Fibroblast of lung (primary cell): ENCODE results near the gene PLA2G3. TPM values are rescaled to one million over a fixed set of nuclear protein-coding genes. Genes with fewer than 3 reads are reported as not detected.

Source experiments
- DNase-seq, 2 donors: peaks; one replicate each; pipeline versions ENCODE4 v3.0.0 to v3.0.0-alpha.2; 2010; ENCODE audit warnings: low read depth in 2 of 2
- H2AFZ ChIP-seq: 2 replicates; pipeline ENCODE4 v1.5.1; 2012; ENCODE audit warnings: low read length, control low read depth, inconsistent platforms
- H3K27ac ChIP-seq: 2 replicates; pipeline ENCODE4 v1.5.1; 2011; ENCODE audit warnings: low read length, control low read depth; ENCODE audit not compliant: insufficient read depth
- H3K27me3 ChIP-seq: 2 replicates; pipeline ENCODE4 v1.5.1; 2011; ENCODE audit warnings: mild to moderate bottlenecking, low read length; ENCODE audit not compliant: control insufficient read depth, insufficient read depth
- H3K36me3 ChIP-seq: 2 replicates; pipeline ENCODE4 v1.5.1; 2011; ENCODE audit warnings: low read length; ENCODE audit not compliant: control insufficient read depth, insufficient read depth
- H3K4me1 ChIP-seq: 2 replicates; pipeline ENCODE4 v1.5.1; 2011; ENCODE audit warnings: low read length; ENCODE audit not compliant: control insufficient read depth, insufficient read depth; ENCODE audit errors: extremely low read depth
- H3K4me2 ChIP-seq: 2 replicates; pipeline ENCODE4 v1.5.1; 2011; ENCODE audit warnings: low read length, control low read depth; ENCODE audit not compliant: insufficient read depth; ENCODE audit errors: extremely low read depth
- H3K4me3 ChIP-seq, 4 experiments: fragments of 200-600 bp in 1 of 4; sonication (generic) in 1 of 4; replicated peaks in 1 of 4; 2 replicates each; pipeline ENCODE4 v1.5.1; 2011 to 2016; ENCODE audit warnings: low read length in 4 of 4, low read depth in 3 of 4, mild to moderate bottlenecking in 3 of 4, control low read depth in 2 of 4, inconsistent platforms in 1 of 4, mixed read lengths in 1 of 4; ENCODE audit not compliant: insufficient read depth in 1 of 4; ENCODE audit errors: control extremely low read depth in 1 of 4
- H3K79me2 ChIP-seq: 2 replicates; pipeline ENCODE4 v1.5.1; 2012; ENCODE audit warnings: mild to moderate bottlenecking, low read length, inconsistent platforms; ENCODE audit not compliant: control insufficient read depth, insufficient read depth
- H3K9ac ChIP-seq: 2 replicates; pipeline ENCODE4 v1.5.1; 2011; ENCODE audit warnings: mild to moderate bottlenecking, low read length, control low read depth; ENCODE audit not compliant: insufficient read depth
- H3K9me3 ChIP-seq: 2 replicates; pipeline ENCODE4 v1.5.1; 2012; ENCODE audit warnings: low read depth, low read length; ENCODE audit not compliant: control insufficient read depth, insufficient read depth
- H4K20me1 ChIP-seq: 2 replicates; pipeline ENCODE4 v1.5.1; 2011; ENCODE audit warnings: low read length; ENCODE audit not compliant: control insufficient read depth, insufficient read depth; ENCODE audit errors: extremely low read depth
- EZH2 ChIP-seq: IDR thresholded peaks from 2 replicates; pipeline ENCODE4 v1.5.1; 2012; ENCODE audit warnings: low read length, control low read depth, mild to moderate bottlenecking; ENCODE audit errors: missing control alignments
- polyA plus RNA-seq, 2 donors: library from polyadenylated mRNA; depleted of rRNA in 1 of 2; stranded (reverse) in 1 of 2; unstranded in 1 of 2; fragments of >200 nt; gene quantifications; 2 replicates each; pipeline ENCODE4 v1.2.1, GENCODE V29; 2011 to 2012; ENCODE audit warnings: missing spikeins in 1 of 2
- total RNA-seq: library from RNA; depleted of rRNA; stranded (reverse); fragments of >200 nt; gene quantifications from 2 replicates; pipeline ENCODE4 v1.2.1, GENCODE V29; 2014
- TF ChIP-seq, protein P1 (sequence below), 2 donors: IDR thresholded peaks in 1 of 2; conservative IDR thresholded peaks in 1 of 2; 1 replicate in 1 of 2; 2 replicates in 1 of 2; pipeline ENCODE4 v1.5.1; 2011 to 2012; ENCODE audit warnings: low read length in 2 of 2, control low read depth in 1 of 2, inconsistent platforms in 1 of 2, low read depth in 1 of 2, mild to moderate bottlenecking in 1 of 2

Gene PLA2G3
- total and polyA plus RNA-seq, 2 donors (not counting 1 experiment from before 2014, with no cell fraction given): 0.18 to 0.33 TPM

GRCh38 chr22:31087744-31088215, 52.5 kb downstream of the PLA2G3 start:
- Histone ChIP-seq H3K27me3 (no peaks in the 10 kb centered on the region), H4K20me1 (no peaks in the 10 kb centered on the region), H3K4me1 (peaks cover 21% of the 10 kb centered on the region), H3K9me3 (no peaks in the 10 kb centered on the region), H3K4me3 (no peak overlapping the region), H3K79me2 (peaks cover 72% of the 10 kb centered on the region), H3K4me2 (no peak overlapping the region), H3K9ac (peak overlapping the region; percentile 23), H3K36me3 (peaks cover 68% of the 10 kb centered on the region), H2AFZ (no peak overlapping the region), H3K27ac (no peak overlapping the region)
- no peak for TF ChIP-seq EZH2
- TF ChIP-seq, protein P1, sequence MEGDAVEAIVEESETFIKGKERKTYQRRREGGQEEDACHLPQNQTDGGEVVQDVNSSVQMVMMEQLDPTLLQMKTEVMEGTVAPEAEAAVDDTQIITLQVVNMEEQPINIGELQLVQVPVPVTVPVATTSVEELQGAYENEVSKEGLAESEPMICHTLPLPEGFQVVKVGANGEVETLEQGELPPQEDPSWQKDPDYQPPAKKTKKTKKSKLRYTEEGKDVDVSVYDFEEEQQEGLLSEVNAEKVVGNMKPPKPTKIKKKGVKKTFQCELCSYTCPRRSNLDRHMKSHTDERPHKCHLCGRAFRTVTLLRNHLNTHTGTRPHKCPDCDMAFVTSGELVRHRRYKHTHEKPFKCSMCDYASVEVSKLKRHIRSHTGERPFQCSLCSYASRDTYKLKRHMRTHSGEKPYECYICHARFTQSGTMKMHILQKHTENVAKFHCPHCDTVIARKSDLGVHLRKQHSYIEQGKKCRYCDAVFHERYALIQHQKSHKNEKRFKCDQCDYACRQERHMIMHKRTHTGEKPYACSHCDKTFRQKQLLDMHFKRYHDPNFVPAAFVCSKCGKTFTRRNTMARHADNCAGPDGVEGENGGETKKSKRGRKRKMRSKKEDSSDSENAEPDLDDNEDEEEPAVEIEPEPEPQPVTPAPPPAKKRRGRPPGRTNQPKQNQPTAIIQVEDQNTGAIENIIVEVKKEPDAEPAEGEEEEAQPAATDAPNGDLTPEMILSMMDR (conservative IDR thresholded peaks at IDR 0.05 in 1 of 2, IDR thresholded peaks at IDR 0.05 in 1 of 2; ENCODE audit: low read depth in 1 of 2, low read length in 2 of 2): no peak
- no peak for DNase-seq

DNA sequence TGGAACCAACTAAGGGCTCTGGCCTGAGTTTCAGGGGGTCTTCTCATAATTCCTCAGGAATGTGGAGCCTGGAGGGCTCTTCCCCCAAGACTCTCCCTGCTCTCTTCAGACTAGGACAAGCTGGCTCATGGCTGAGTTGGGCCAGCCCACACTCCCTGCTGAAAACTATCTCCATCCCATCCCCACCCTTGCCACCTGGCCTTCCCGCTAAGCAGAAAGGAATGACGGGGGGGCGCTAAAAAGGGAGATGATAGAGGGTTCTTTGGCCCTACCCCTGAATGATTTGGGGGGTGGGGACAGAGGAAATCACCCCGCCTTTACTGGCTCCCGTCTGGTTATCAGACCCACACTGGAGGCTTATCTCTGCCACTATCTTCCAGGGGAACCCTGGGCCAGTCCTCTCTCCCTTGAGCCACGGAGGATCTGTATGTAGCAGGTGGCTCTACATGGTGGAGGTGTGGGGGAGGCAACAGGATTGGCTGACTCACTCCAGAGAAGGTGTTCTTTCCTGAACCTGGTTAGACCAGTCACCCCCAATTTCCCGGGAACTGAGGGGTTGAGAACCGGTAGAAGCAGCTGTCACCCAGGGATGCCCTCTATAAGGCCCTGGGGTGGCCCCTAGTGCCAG, 53.5 kb downstream of the PLA2G3 start:
- H3K27me3 ChIP-seq: no peaks in the 10 kb centered on the region
- TF ChIP-seq, protein P1 (conservative IDR thresholded peaks at IDR 0.05 in 1 of 2, IDR thresholded peaks at IDR 0.05 in 1 of 2; ENCODE audit: low read depth in 1 of 2, low read length in 2 of 2): no peak
- TF ChIP-seq EZH2: no peak
- no peak overlapping the region for H3K9ac ChIP-seq
- no peak overlapping the region for H3K27ac ChIP-seq
- peaks cover 76% of the 10 kb centered on the region for H3K79me2 ChIP-seq
- DNase-seq: no peak
- H3K4me2 ChIP-seq: peak overlapping the region; percentile 25
- peaks cover 58% of the 10 kb centered on the region for H3K36me3 ChIP-seq
- H4K20me1 ChIP-seq: no peaks in the 10 kb centered on the region
- H2AFZ ChIP-seq: no peak overlapping the region
- H3K4me3 ChIP-seq: no peak overlapping the region
- peaks cover 21% of the 10 kb centered on the region for H3K4me1 ChIP-seq
- no peaks in the 10 kb centered on the region for H3K9me3 ChIP-seq

- Histone ChIP-seq H3K4me3 (peak overlapping the region in 2 of 4 experiments; percentile 41 to 98), H3K36me3 (peaks cover 49% of the 10 kb centered on the region), H3K27me3 (no peaks in the 10 kb centered on the region), H3K27ac (peak overlapping the region; percentile 87), H3K9me3 (no peaks in the 10 kb centered on the region), H2AFZ (no peak overlapping the region), H3K4me1 (peaks cover 21% of the 10 kb centered on the region), H3K4me2 (peak overlapping the region; percentile 93), H4K20me1 (no peaks in the 10 kb centered on the region), H3K9ac (no peak overlapping the region), H3K79me2 (peaks cover 80% of the 10 kb centered on the region)
- DNase-seq: no peak
- TF ChIP-seq, protein P1 (conservative IDR thresholded peaks at IDR 0.05 in 1 of 2, IDR thresholded peaks at IDR 0.05 in 1 of 2; ENCODE audit: low read depth in 1 of 2, low read length in 2 of 2): no peak
- TF ChIP-seq EZH2: no peak
Measured at GRCh38 chr22:31085928-31086327, 54.4 kb downstream of the PLA2G3 start.
